HG03342 (cell line): Measurements from ENCODE around the gene PTMS.

Source experiments
- ATAC-seq: cut with Tn5 transposase; IDR thresholded peaks from one replicate; pipeline ENCODE4 v1.9.1; 2021; ENCODE audit warnings: mild to moderate bottlenecking, moderate library complexity; ENCODE audit not compliant: unreplicated experiment

PTMS gene

GRCh38 chr12:6752167-6752920 is 13.8 kb upstream of the PTMS start:
- no peak for ATAC-seq

DNA sequence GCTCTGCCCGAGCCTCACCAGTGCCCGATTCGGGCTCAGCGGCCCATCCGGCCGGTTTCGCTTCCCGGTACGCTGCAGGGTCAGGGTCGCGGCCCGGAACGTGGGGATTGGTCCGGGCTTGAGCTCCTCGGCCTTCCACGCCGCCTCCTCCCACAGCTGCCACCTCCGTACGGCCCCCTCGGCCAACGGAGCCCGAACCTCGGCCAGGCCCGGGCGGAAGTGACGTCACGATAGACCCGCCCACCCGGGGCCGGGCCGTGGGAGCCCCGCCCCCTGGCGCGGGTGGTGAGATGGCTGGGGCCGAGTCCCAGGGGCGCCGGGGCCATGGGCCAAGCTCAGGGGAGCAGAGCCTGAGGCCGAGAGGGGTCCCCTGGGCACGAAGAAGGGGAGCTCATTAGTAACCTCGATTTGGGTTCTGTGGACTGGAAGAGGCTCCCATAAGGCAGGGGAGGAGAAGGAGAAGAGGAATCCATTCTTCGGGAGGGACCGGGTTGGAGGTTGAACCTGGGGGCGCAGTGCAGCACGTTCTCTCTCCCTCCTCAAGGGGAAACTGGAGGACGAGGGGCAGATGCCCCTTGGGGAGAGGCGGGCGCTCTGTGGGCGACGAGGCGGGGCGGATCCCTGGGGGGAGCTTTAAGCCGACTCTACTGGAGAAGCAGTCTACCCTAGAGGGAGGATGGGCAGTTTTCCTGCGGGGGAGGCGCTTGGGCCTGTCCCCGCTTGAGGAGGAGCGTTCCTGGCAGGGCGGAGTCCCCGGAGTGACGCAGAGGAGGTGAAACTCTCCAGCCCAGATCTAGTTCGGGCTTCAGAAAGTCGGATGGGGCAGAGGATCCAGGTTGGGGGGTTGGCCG is 13.0 kb upstream of the PTMS start, which contains the start of gene MLF2:
TSS of gene MLF2 (minus strand) at position 221 of the 851 bp plus-strand sequence. CDS start 807 bp downstream, outside the sequence.
- ATAC-seq, result peak; percentile 90

DNA sequence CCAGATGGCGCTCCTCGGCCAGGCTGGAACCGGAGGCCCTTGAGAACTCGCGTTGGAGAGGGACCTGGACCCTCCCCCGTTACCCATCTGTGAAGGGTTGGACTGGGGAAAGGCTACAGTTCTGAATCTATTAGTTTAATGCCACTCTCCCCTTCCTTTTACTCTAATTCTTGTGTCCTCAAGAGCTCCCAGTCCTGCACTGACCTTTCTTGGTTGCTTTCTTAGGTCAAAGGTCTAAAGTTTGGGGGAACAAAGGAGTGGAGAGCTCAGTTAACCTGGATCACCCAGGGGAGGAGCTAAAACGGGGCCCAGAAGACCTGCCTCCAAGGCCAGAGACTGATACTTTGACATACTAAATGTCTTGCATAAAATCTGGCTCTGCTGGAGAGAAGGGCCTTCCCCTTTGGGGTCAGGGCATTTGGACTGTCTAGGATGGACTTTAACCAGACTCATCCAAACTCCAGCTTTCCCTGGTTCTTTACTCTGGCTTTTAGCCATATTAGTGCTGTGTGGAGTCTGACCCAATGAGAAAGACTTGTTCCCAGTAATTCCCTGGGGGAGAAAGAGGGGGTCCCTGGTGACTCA is 12.3 kb upstream of the PTMS start:
- ATAC-seq, result no peak

DNA sequence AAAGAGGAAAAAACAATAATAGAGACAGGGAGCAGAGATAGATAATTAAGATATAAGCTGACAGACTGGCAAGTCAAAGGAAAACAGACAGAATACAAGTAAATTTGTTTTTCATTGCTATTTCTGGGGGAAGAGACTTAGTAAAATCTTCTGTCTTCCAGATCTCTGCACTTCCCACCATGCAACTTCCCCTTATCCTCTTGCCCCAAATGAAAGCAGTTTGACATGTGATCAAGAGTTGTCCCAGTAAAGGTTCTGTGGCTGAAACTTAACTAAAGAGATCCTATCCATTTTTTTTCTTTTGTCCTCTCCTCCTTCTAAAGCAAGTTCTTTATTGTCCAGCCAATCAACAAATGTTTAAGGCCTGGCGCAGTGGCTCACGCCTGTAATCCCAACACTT is 11.8 kb upstream of the PTMS start:
- ATAC-seq, result no peak

- no peak for ATAC-seq
Measured at GRCh38 chr12:6757028-6757690, 9.0 kb upstream of the PTMS start.

- no peak for ATAC-seq
Measured at GRCh38 chr12:6758506-6759095, 7.6 kb upstream of the PTMS start.

DNA sequence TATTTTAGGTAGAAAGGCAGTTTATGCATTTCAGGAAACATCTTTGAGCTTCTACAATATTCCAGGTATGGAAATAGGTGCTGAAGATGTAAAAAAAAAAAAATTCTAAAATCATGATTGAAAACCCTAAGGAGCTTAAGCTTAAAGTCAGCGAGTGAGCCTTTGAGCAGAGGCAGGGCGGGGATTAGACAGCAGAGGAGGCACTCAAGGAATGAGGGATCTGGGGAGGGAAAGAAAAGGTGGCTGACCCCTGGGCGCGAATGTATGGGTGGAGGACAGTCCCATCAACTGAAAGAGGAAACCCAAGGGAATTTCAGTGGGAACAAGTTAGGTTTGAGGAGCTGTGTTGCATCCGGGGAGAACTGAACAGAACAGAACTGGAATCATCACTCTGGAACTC is 6.4 kb upstream of the PTMS start:
- no peak for ATAC-seq

- no peak for ATAC-seq
Measured at GRCh38 chr12:6763380-6763779, 2.8 kb upstream of the PTMS start.

- peak; percentile 80 for ATAC-seq
Measured at GRCh38 chr12:6764011-6764828, 1.9 kb upstream of the PTMS start.

- no peak for ATAC-seq
Measured at GRCh38 chr12:6765048-6765633, 1.0 kb upstream of the PTMS start.

GRCh38 chr12:6766651-6767349 is 637 bp downstream of the PTMS start:
- peak; percentile 37 for ATAC-seq

DNA sequence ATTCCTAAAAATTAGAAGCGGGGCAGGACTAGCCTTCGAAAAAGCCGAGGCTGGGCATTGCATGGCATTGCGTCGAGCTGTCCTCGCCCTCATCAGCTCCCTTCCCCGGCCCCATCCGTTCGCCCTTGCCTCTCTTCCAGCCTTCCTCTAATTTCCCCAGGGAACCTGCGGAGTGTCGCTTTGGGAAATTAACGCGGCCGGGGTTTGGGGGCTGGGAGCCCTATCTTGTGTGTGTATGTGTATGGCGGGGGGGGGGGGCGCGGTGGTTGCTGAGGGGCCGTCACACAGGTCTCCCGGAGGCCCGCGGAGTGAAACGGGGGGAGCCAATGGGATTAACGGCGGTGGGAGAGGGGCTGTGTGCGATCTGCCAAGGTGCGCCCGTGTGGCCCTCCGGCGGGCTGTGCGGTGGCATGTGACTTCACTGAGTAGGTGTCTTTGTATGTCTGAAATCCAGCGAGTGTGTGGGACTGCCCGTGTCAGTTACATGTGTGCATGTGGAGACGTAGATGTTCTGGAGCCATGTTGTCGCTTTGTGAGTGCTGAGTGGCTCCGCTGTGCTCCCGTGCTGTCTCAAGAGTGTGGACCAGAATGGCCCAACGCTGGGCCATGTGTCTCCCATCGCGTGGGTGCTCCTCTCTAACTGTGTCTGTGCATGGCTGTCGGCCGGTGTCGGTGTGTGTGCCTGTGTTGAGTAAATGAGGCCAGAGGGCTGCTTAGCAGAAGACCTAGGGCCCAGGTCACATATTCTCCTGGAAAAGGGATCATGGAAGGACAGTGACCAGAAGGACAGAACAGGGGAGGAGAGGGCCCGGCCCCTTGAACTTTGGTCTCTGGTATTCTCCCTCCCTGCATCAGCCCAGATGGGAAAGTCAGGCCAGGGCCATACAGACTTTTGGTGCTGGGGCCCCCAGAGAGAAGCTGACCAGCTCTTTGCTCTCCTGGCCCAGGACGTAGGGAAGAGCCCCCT is 1.5 kb downstream of the PTMS start:
- no peak for ATAC-seq

- ATAC-seq, result no peak
Measured at GRCh38 chr12:6768437-6768914, 2.3 kb downstream of the PTMS start.

DNA sequence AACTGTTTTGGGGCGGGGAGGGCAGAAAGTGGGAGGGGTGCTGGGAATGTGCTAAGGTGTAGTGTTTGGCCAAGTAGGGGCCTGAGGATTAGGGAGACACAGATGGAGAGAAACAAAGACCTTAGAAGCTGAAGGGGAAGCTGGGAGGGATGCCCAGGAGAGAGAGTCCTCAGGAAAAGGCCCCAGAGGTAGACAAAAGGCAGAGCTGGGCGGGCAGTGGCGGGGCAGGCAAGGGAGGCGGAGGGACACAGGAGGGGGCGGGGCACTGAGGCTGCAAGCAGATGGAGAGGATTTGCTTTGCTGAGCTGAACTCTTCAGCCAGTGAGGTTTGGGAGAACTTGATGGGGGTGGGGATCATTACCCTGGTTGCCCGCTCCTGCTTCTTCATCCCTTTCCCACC is 2.8 kb downstream of the PTMS start:
- no peak for ATAC-seq

DNA sequence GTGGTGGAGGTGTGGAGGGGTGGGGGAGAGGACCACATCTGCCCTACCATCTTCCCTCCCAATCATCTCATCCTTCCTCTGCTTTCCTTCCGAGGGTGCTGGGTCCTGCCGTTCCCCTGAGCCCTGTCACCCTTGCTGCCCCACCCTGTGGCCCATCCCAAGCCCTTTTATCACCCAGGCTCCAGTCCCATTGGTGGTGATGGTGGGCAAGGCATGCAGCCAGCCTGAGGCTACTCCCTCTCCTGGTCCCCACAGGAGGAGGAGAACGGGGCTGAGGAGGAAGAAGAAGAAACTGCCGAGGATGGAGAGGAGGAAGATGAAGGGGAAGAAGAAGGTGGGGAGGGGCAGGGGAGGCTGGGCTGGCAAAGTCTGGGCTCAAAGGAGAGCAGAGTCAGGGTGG is 3.5 kb downstream of the PTMS start:
- ATAC-seq, result no peak

DNA sequence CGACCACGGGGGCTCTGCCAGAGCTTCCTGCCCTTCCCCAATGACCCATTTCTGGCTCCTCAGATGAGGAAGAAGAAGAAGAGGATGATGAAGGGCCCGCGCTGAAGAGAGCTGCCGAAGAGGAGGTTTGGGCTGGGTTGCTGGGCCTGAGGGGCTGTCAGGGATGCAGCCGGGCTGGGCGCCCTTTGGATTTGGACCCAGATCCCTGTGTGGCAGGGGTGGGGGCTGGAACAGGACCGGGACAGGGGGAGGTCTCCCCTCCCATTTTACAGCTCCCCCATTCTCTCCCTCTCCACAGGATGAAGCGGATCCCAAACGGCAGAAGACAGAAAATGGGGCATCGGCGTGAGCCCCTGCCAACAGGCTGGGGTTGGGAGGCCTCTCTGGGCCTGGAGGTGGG is 3.9 kb downstream of the PTMS start:
- ATAC-seq, result no peak

DNA sequence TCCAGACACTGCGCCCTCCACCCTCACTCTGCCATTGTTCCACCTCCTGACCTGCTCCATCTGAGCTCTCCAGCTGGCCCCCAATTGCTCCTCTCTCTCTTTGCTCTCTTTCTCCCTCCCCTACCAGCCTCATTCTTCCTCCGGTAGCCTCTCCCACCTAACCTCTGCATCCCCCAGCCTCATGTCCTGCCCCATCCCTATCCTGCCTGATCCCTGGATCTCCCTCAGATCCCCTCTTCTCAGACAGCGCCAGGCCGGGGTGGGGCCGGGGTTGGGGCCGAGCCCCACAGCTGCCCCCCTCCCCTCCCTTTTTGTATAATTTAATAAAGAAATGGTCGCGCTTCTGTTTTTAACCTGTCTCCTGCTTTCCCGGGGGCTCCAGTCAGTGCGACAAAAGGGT is 4.4 kb downstream of the PTMS start:
- ATAC-seq, result no peak

GRCh38 chr12:6771091-6771495 is 4.9 kb downstream of the PTMS start:
- no peak for ATAC-seq
